GM21390 (cell line): ENCODE data around the gene PFN2.

Experiments used
- ATAC-seq: cut with Tn5 transposase; IDR thresholded peaks from one replicate; pipeline ENCODE4 v1.9.1; 2021; ENCODE audit not compliant: unreplicated experiment

Gene PFN2

DNA sequence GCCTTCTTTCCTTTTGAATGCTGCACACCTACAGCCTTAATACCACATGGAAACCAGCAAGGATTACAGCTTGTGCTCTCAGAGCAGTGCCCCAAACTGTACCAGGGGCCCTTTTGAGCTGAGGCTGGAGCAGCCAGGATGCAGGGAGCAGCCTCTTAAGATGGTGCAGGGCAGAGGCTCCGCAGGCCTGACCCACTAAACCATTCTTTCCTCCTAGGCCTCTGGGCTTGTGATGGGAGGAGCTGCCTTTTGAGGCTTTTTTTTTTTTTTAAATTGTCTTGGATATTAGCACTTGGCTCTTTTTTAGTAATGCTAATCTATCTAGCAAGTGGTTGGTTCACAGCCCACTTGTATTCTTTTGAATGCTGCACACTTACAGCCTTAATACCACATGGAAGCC, 37.7 kb downstream of the PFN2 start:
- no peak for ATAC-seq

DNA sequence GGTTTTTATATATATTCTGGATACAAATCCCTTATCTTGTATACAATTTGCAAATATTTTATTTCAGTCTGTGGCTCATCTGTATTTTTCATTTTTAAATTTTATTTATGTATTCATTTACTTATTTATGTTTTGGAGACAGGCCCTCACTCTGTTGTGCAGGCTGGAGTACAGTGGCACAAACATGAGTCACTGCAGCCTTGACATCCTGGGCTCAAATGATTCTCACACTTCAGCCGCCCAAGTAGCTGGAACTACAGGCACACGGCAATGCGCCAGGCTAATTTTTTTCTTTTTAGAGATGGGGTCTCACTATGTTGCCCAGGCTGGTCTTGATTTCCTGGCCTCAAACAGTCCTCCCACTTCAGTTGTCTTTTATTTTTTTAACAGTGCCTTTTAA, 50.6 kb downstream of the PFN2 start:
- no peak for ATAC-seq

DNA sequence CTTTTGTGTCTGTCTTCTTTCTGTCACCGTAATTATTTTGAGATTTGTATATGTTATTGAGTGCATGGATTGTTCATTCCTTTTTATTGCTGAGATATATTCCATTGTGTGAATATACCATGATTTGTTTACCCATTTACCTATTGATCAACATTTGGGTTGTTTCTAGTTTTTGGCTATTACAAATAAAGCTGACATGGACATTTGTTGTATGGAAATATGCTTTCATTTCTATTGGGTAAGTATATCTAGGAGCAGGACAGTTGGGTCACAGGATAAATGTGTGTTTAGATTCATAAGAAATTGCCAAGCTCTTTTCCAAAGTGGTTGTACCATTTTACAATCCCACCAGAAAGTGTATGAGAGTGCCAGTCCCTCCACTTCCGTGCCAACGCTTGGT, 51.2 kb downstream of the PFN2 start:
- no peak for ATAC-seq

DNA sequence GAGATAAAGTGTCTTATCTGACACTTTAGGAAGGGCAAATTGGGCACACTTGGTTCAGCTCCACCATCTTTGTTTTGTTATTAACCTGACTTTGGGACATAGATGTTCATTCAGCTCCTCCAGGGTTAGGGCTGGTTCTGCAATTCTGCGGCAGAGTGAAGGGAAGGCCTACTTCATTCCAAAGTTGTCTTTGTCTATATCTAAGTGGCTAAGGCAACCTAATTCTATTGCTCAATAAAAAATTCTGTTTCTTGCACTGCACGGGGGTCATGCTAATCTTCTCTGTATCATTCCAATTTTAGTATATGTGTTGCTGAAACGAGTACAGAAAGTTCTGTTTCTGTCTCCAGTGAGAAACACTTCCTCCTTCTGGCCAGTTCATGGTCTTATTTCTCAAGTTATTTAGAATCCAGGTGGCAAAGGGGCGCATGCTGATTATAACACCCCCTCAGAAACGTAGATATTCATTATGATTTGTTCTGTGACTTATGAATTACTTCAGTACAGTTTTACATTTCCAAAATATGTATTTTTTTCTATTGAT, 53.5 kb downstream of the PFN2 start:
- ATAC-seq, result no peak
